ENCODE results near the gene AADACL4. TPM values are rescaled to one million over a fixed set of nuclear protein-coding genes. Genes with fewer than 3 reads are reported as not detected.

The AADACL4 gene
- total and polyA plus RNA-seq, 9 of the 15 experiments (the other 6 are each of a cell fraction or from before 2014, with no cell fraction given) = not detected

GRCh38 chr1:12654657-12655056, 10.8 kb downstream of the AADACL4 start:
- no peaks in the 10 kb centered on the region for H4K20me1 ChIP-seq (replicated peaks; ENCODE audit: control insufficient read depth, insufficient read depth, low read length)
- intact Hi-C loops (cut with micrococcal nuclease) (loop anchor here (5.0 kb wide), 1 partner anchor 527 kb away; no protein-coding TSS in a partner anchor), in situ Hi-C loops (cut with MboI) (loop anchor here (10.0 kb wide), 1 partner anchor 530 kb away; no protein-coding TSS in a partner anchor)
- CTCF ChIA-PET (ENCODE audit: low intra/inter-chr PET ratio) = no interaction called here
- DNase-seq (ENCODE audit: extremely low read depth in 1 of 4, low spot score in 3 of 4) (no peak), ATAC-seq (no peak), FAIRE-seq (no peak)
- no peak for TF ChIP-seq KDM4B (IDR thresholded peaks at IDR 0.05; ENCODE audit: borderline replicate concordance in 2 of 2, low read depth in 1 of 2)
- peaks cover 15 to 38% of the 10 kb centered on the region in 2 experiments for H3K4me1 ChIP-seq (replicated peaks in 1 of 2; ENCODE audit: control insufficient read depth in 2 of 2, insufficient read depth in 2 of 2, low read length in 2 of 2)
- H2AFZ ChIP-seq (ENCODE audit: low read depth, low read length) = no peak overlapping the region
- no peak overlapping the region for H3K9ac ChIP-seq (ENCODE audit: insufficient read depth in 1 of 2, low read depth in 2 of 2, low read length in 2 of 2)
- peak overlapping the region; percentile 85; the same call in 1 of the 2 replicates for H3K4me2 ChIP-seq (ENCODE audit: insufficient read depth, low read length)
- WGBS (ENCODE audit: insufficient coverage, low coverage, missing lambda C conversion rate) = 75% methylated on average over 8 of the region's 8 CpGs
- H3K9me1 ChIP-seq (ENCODE audit: control insufficient read depth, insufficient read depth, low read length) = no peaks in the 10 kb centered on the region
- peaks cover 3% of the 10 kb centered on the region; the same call in 1 of the 2 replicates for H3K9me3 ChIP-seq (replicated peaks; ENCODE audit: control insufficient read depth, insufficient read depth, low read depth, low read length)
- BruUV-seq (replicated peaks) = no TSS peak
- peaks cover 46% of the 10 kb centered on the region for H3K36me3 ChIP-seq (ENCODE audit: control insufficient read depth, insufficient read depth, low read length)
- H3K4me3 ChIP-seq = no peak overlapping the region
- H3K27ac ChIP-seq (ENCODE audit: extremely low read depth, low read depth, low read length) = no peak overlapping the region
- no peaks in the 10 kb centered on the region for H3K27me3 ChIP-seq (ENCODE audit: control insufficient read depth in 2 of 2, insufficient read depth in 2 of 2, low read length in 2 of 2)
- peaks cover 63% of the 10 kb centered on the region for H3K79me2 ChIP-seq (ENCODE audit: control insufficient read depth, insufficient read depth, low read length)
- POLR2A ChIA-PET = no interaction called here

- WGBS (ENCODE audit: insufficient coverage, low coverage, missing lambda C conversion rate) = 13% methylated on average over 4 of the region's 4 CpGs
- no TSS peak for BruUV-seq (replicated peaks)
- H3K4me2 ChIP-seq (ENCODE audit: insufficient read depth, low read length) = peak overlapping the region; percentile 85
- peak overlapping the region; percentile 47; the same call in 1 of the 2 replicates for H2AFZ ChIP-seq (ENCODE audit: low read depth, low read length)
- H3K9ac ChIP-seq (ENCODE audit: insufficient read depth in 1 of 2, low read depth in 2 of 2, low read length in 2 of 2) = peak overlapping the region; percentile 68 to 86
- H3K9me1 ChIP-seq (ENCODE audit: control insufficient read depth, insufficient read depth, low read length) = no peaks in the 10 kb centered on the region
- peaks cover 10 to 31% of the 10 kb centered on the region in 2 experiments for H3K4me1 ChIP-seq (replicated peaks in 1 of 2; ENCODE audit: control insufficient read depth in 2 of 2, insufficient read depth in 2 of 2, low read length in 2 of 2)
- DNase-seq (ENCODE audit: extremely low read depth in 1 of 4, low spot score in 3 of 4) (no peak), FAIRE-seq (peak; percentile 11), ATAC-seq (peak; percentile 8)
- H3K27me3 ChIP-seq (ENCODE audit: control insufficient read depth in 2 of 2, insufficient read depth in 2 of 2, low read length in 2 of 2) = no peaks in the 10 kb centered on the region
- peak overlapping the region; percentile 39 for H3K4me3 ChIP-seq
- POLR2A ChIA-PET = interaction anchor here (0.5 to 1.4 kb wide), 14 partner anchors 8 to 446 kb away, joined by 3 to 8 read pairs (median 3); no protein-coding TSS in a partner anchor
- CTCF ChIA-PET (ENCODE audit: low intra/inter-chr PET ratio) = interaction anchor here (1.3 to 6.0 kb wide), 2 partner anchors 342 to 384 kb away, joined by 11 to 38 read pairs; no protein-coding TSS in a partner anchor
- intact Hi-C loops (cut with micrococcal nuclease) (loop anchor here (5.0 kb wide), 1 partner anchor 529 kb away; no protein-coding TSS in a partner anchor), in situ Hi-C loops (cut with MboI) (loop anchor here (10.0 kb wide), 1 partner anchor 532 kb away; no protein-coding TSS in a partner anchor)
- no peaks in the 10 kb centered on the region for H4K20me1 ChIP-seq (replicated peaks; ENCODE audit: control insufficient read depth, insufficient read depth, low read length)
- H3K9me3 ChIP-seq (replicated peaks; ENCODE audit: control insufficient read depth, insufficient read depth, low read depth, low read length) = peaks cover 3% of the 10 kb centered on the region; the same call in 1 of the 2 replicates
- peaks cover 59% of the 10 kb centered on the region for H3K79me2 ChIP-seq (ENCODE audit: control insufficient read depth, insufficient read depth, low read length)
- H3K27ac ChIP-seq (ENCODE audit: extremely low read depth, low read depth, low read length) = peak overlapping the region; percentile 57
- H3K36me3 ChIP-seq (ENCODE audit: control insufficient read depth, insufficient read depth, low read length) = peaks cover 33% of the 10 kb centered on the region
- TF ChIP-seq RREB1 (CRISPR knock-in tag; IDR thresholded peaks at IDR 0.05) (0 out of 2 replicates have a peak, but pooled peaks have one; percentile 66), ZBTB33 (CRISPR knock-in tag; IDR thresholded peaks at IDR 0.05) (0 out of 2 replicates have a peak, but pooled peaks have one; percentile 8), SIN3A (IDR thresholded peaks at IDR 0.05; ENCODE audit: borderline replicate concordance in 2 of 2, control insufficient read depth in 1 of 2, low read depth in 2 of 2, low read length in 2 of 2) (peak in 1 of 2 experiments; percentile 32; a peak in 2 of 4 replicates), ZNF445 (CRISPR knock-in tag; IDR thresholded peaks at IDR 0.05; ENCODE audit: low read depth) (no peak)
Measured at GRCh38 chr1:12656575-12656974, 12.7 kb downstream of the AADACL4 start.

All from K562 (cell line).